Muscle layer of colon (tissue), 2 donors: Measurements from ENCODE around the gene PNPLA7.

Source experiments
- H3K27ac ChIP-seq: one replicate; pipeline ENCODE4 v1.7.0; 2013; ENCODE audit warnings: low read depth, mild to moderate bottlenecking, low read length, moderate library complexity
- H3K27me3 ChIP-seq, 2 donors: one replicate each; pipeline ENCODE4 v1.7.0; 2013; ENCODE audit warnings: low read length in 2 of 2, mild to moderate bottlenecking in 2 of 2; ENCODE audit not compliant: insufficient read depth in 2 of 2, control insufficient read depth in 1 of 2
- H3K36me3 ChIP-seq: one replicate; pipeline ENCODE4 v1.7.0; 2013; ENCODE audit warnings: mild to moderate bottlenecking, low read length; ENCODE audit not compliant: insufficient read depth
- H3K4me1 ChIP-seq: one replicate; pipeline ENCODE4 v1.7.0; 2013; ENCODE audit warnings: mild to moderate bottlenecking, low read length; ENCODE audit not compliant: insufficient read depth
- H3K4me3 ChIP-seq, 2 donors: one replicate each; pipeline ENCODE4 v1.7.0; 2013; ENCODE audit warnings: low read length in 2 of 2, low read depth in 1 of 2, mild to moderate bottlenecking in 1 of 2, moderate library complexity in 1 of 2
- H3K9ac ChIP-seq: one replicate; pipeline ENCODE4 v1.7.0; 2013; ENCODE audit warnings: low read length
- H3K9me3 ChIP-seq: one replicate; pipeline ENCODE4 v1.7.0; 2013; ENCODE audit warnings: mild to moderate bottlenecking, low read length
- donor health status: abdominal sarcoma.
- donor health status: Adenocarcinoma of cecum.

PNPLA7 gene

GRCh38 chr9:137488906-137489305 lies 61.3 kb downstream of the PNPLA7 start:
- H3K4me1 ChIP-seq = no peaks in the 10 kb centered on the region

DNA sequence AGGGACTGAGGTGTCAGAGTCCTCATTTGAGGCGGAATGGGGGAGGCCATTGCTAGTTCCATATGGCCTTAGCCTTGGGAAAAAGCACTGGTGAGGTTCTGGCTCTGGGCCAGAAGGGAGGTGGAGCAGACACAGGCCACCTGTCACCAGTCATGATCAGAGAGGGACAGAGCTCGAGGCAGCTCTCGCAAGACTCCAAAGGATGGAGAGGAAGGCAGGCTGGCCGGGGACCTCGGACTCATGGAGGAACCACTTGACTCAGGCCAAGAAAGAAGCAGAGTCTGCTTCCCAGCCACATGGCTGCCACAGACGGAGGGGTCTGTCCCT lies 61.9 kb downstream of the PNPLA7 start:
- Histone ChIP-seq H3K4me1 (no peaks in the 10 kb centered on the region), H3K4me3 (no peak overlapping the region), H3K9me3 (no peaks in the 10 kb centered on the region), H3K9ac (no peak overlapping the region), H3K27me3 (no peaks in the 10 kb centered on the region), H3K27ac (no peak overlapping the region), H3K36me3 (no peaks in the 10 kb centered on the region)

More at GRCh38 chr9:137488906-137489305, 61.3 kb downstream of the PNPLA7 start:
- Histone ChIP-seq H3K9ac (no peak overlapping the region), H3K4me3 (no peak overlapping the region), H3K27me3 (no peaks in the 10 kb centered on the region), H3K27ac (no peak overlapping the region), H3K9me3 (no peaks in the 10 kb centered on the region), H3K36me3 (no peaks in the 10 kb centered on the region)

GRCh38 chr9:137487454-137488326 lies 62.5 kb downstream of the PNPLA7 start:
- no peaks in the 10 kb centered on the region for H3K4me1 ChIP-seq
- no peak overlapping the region for H3K27ac ChIP-seq
- no peak overlapping the region for H3K4me3 ChIP-seq
- no peaks in the 10 kb centered on the region for H3K9me3 ChIP-seq
- no peaks in the 10 kb centered on the region for H3K27me3 ChIP-seq
- H3K9ac ChIP-seq = no peak overlapping the region
- no peaks in the 10 kb centered on the region for H3K36me3 ChIP-seq

GRCh38 chr9:137486545-137487453 lies 63.4 kb downstream of the PNPLA7 start:
- no peaks in the 10 kb centered on the region for H3K9me3 ChIP-seq
- no peak overlapping the region for H3K27ac ChIP-seq
- no peaks in the 10 kb centered on the region for H3K36me3 ChIP-seq
- no peaks in the 10 kb centered on the region for H3K27me3 ChIP-seq
- H3K9ac ChIP-seq = no peak overlapping the region
- H3K4me1 ChIP-seq = no peaks in the 10 kb centered on the region
- H3K4me3 ChIP-seq = no peak overlapping the region

DNA sequence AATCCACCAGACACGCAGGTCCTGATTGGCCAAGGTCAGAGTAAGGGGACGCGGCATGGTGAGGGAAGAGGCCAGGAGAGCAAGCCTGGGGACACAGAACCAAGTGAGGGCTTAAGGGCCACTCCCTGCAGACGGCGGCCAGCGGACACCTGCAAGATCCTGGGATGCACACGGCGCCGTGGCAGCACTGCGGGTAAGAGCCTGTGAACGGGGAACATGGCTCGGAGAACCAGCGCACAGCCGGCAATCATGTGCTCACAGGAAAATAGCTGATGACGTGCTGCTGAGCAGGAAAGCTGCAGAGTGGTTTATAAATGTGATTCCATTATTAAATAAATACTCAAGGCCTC lies 64.1 kb downstream of the PNPLA7 start:
- Histone ChIP-seq H3K36me3 (no peaks in the 10 kb centered on the region), H3K27me3 (no peaks in the 10 kb centered on the region), H3K9me3 (no peaks in the 10 kb centered on the region), H3K9ac (no peak overlapping the region), H3K27ac (no peak overlapping the region), H3K4me1 (no peaks in the 10 kb centered on the region), H3K4me3 (no peak overlapping the region)

DNA sequence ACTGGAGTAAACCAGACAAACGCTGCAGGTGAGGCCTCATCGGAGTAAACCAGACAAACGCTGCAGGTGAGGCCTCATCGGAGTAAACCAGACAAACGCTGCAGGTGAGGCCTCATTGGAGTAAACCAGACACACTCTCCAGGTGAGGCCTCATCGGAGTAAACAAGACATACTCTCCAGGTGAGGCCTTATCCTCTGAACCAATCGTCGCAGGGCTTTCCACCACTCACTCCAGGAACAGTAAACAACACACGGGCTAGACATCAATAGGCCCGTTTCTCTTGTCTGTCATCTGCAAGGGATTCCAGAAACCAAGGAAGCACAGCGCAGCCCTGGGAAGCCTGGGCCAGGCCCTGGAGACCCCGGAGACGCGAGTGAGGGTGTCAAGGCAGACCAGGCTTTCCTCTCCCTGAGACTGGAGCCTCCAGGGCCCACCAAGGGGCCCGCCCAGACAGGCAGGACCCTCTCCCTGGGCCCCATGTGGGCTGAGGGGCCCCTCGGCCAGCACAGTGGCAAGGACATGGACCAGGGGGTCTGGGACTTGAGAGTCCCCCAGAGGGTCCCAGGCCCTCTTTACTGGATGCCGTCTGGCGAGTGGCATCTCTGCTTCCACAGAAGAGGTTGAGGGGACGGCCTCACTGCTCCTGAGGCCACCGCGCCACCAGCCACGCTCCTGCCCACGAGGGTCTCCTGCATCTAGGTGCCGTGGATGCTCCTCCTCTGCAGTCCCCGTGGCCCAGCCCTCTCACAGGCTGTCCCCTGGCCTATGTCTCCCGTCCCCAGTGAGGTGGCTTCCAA lies 64.7 kb downstream of the PNPLA7 start:
- Histone ChIP-seq H3K36me3 (no peaks in the 10 kb centered on the region), H3K4me3 (no peak overlapping the region), H3K9ac (no peak overlapping the region), H3K9me3 (no peaks in the 10 kb centered on the region), H3K4me1 (no peaks in the 10 kb centered on the region), H3K27me3 (no peaks in the 10 kb centered on the region), H3K27ac (no peak overlapping the region)

DNA sequence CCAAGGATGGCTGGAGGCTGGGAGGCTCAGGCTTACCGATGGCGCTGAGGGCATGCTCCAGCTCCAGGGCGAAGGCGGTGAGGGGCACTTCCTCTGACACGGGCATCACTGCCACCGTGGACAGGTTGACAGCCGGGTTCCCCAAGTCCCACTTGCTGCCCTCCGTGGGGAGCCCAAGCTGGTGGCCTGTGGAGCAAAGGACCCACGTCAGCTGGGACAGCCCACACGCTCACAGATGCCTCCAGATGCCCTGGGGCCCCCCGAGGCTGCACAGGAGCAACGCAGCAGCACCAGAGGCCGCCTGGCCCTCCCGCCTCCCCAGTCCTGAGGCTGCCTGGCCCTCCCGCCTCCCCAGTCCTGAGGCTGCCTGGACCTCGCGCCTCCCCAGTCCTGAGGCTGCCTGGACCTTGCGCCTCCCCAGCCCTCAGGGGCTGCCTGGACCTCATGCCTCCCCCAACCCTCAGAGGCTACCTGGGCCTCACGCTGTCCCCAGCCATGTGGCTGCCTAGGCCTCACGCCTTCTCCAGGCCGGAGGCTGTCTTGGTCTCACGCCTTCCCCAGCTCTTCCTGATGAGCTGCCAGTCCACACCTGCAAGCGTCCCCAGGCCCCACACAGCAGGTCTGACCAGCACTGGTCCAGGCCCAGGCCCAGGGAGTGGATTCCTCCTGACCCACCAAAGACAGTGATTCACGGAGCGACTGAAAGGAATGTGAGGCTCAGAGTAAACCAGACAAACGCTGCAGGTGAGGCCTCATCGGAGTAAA lies 65.5 kb downstream of the PNPLA7 start:
- H3K4me3 ChIP-seq = no peak overlapping the region
- H3K9ac ChIP-seq = no peak overlapping the region
- no peaks in the 10 kb centered on the region for H3K27me3 ChIP-seq
- H3K4me1 ChIP-seq = no peaks in the 10 kb centered on the region
- no peaks in the 10 kb centered on the region for H3K36me3 ChIP-seq
- H3K9me3 ChIP-seq = no peaks in the 10 kb centered on the region
- no peak overlapping the region for H3K27ac ChIP-seq

DNA sequence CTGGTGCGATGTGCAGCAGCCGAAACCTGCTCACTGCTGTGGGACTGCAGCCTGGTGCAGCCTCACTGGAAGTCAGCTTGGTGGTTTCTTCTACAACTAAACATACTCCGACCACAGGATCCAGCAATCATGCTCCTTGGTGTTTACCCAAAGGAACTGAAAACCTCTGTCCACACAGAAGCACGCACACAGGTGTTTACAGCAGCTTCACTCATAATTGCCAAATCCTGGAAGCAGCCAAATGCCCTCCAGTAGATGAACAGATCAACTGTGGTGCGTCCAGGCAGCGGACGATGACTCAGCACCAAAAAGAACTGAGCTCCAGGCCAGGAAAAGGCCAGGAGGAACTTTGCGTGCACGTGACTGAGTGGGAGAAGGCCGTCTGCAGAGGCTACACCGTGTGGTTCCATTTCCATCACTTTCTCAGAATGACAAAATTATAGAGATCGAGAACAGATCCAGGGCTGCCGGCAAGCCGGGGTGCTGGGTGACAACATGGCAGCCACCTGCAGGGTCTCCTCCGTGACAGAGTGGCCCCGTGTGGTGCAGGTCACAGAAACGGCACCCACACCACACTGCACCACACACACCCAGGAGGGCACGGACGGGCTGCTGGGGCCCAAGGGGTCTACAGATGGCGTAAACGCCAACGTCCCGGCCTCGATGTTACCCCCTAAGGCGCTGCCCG lies 68.0 kb downstream of the PNPLA7 start:
- H3K9ac ChIP-seq = no peak overlapping the region
- no peaks in the 10 kb centered on the region for H3K9me3 ChIP-seq
- H3K4me3 ChIP-seq = no peak overlapping the region
- H3K27ac ChIP-seq = no peak overlapping the region
- H3K4me1 ChIP-seq = no peaks in the 10 kb centered on the region
- H3K36me3 ChIP-seq = no peaks in the 10 kb centered on the region
- H3K27me3 ChIP-seq = no peaks in the 10 kb centered on the region

GRCh38 chr9:137480686-137481683 lies 69.2 kb downstream of the PNPLA7 start:
- Histone ChIP-seq H3K9ac (no peak overlapping the region), H3K36me3 (no peaks in the 10 kb centered on the region), H3K9me3 (no peaks in the 10 kb centered on the region), H3K4me3 (no peak overlapping the region), H3K4me1 (no peaks in the 10 kb centered on the region), H3K27me3 (no peaks in the 10 kb centered on the region), H3K27ac (no peak overlapping the region)
